Cerebellar cortex (tissue), 1 donor: ENCODE measurements around the gene VPS45.
"Not testable (repeated sequence)": the region's sequence is repeated elsewhere in the genome, so short reads cannot be mapped to it uniquely, and the experiment has no call there.

Source experiments
- DNase-seq: peaks from one replicate; pipeline ENCODE4 v3.0.0-alpha.2; 2015; ENCODE audit warnings: low spot score

VPS45 gene

GRCh38 chr1:150161747-150162581, 94.4 kb downstream of the VPS45 start:
- DNase-seq, result peak; percentile 79

- peak; percentile 16 for DNase-seq
These were observed 94.9 kb downstream of the VPS45 start for GRCh38 chr1:150162582-150162861.

GRCh38 chr1:150162862-150163706, 95.5 kb downstream of the VPS45 start:
- DNase-seq, result peak; percentile 98

- DNase-seq, result no peak
These were observed 96.6 kb downstream of the VPS45 start for GRCh38 chr1:150164224-150164623.

- peak; percentile 22 for DNase-seq
These were observed 97.2 kb downstream of the VPS45 start for GRCh38 chr1:150164779-150165178.

- peak; percentile 74 for DNase-seq
These were observed 98.3 kb downstream of the VPS45 start for GRCh38 chr1:150165622-150166612.

- peak; percentile 82 for DNase-seq
These were observed 101.5 kb downstream of the VPS45 start for GRCh38 chr1:150168960-150169601.

- no peak for DNase-seq
These were observed 104.2 kb downstream of the VPS45 start for GRCh38 chr1:150171801-150172200.

GRCh38 chr1:150173141-150173585, 105.6 kb downstream of the VPS45 start:
- no peak for DNase-seq

- peak; percentile 61 for DNase-seq
These were observed 109.0 kb downstream of the VPS45 start for GRCh38 chr1:150176593-150176992.

- no peak for DNase-seq
These were observed 111.0 kb downstream of the VPS45 start for GRCh38 chr1:150178548-150178947.

- no peak for DNase-seq
These were observed 112.3 kb downstream of the VPS45 start for GRCh38 chr1:150179867-150180266.

- DNase-seq, result no peak
These were observed 112.9 kb downstream of the VPS45 start for GRCh38 chr1:150180474-150180873.

GRCh38 chr1:150182247-150182646, 114.7 kb downstream of the VPS45 start:
- DNase-seq, result peak; percentile 25

GRCh38 chr1:150183061-150183460, 115.5 kb downstream of the VPS45 start:
- DNase-seq, result no peak

GRCh38 chr1:150185481-150185880, 117.9 kb downstream of the VPS45 start:
- no peak for DNase-seq

- not testable (repeated sequence) for DNase-seq
These were observed 118.8 kb downstream of the VPS45 start for GRCh38 chr1:150186438-150186788.

GRCh38 chr1:150186789-150187559, 119.4 kb downstream of the VPS45 start:
- peak; percentile 79 for DNase-seq

GRCh38 chr1:150187560-150187931, 120.0 kb downstream of the VPS45 start:
- DNase-seq, result peak; percentile 67

GRCh38 chr1:150192012-150192411, 124.4 kb downstream of the VPS45 start:
- no peak for DNase-seq
